ENCODE data around the gene NDUFAF3.

NDUFAF3 gene

GRCh38 chr3:49015072-49015471 lies 6.8 kb upstream of the NDUFAF3 start:
- in situ Hi-C loops (cut with HindIII; ENCODE audit: low sequenced_read_pairs) = no loop called here
- TF ChIP-seq, protein P1, sequence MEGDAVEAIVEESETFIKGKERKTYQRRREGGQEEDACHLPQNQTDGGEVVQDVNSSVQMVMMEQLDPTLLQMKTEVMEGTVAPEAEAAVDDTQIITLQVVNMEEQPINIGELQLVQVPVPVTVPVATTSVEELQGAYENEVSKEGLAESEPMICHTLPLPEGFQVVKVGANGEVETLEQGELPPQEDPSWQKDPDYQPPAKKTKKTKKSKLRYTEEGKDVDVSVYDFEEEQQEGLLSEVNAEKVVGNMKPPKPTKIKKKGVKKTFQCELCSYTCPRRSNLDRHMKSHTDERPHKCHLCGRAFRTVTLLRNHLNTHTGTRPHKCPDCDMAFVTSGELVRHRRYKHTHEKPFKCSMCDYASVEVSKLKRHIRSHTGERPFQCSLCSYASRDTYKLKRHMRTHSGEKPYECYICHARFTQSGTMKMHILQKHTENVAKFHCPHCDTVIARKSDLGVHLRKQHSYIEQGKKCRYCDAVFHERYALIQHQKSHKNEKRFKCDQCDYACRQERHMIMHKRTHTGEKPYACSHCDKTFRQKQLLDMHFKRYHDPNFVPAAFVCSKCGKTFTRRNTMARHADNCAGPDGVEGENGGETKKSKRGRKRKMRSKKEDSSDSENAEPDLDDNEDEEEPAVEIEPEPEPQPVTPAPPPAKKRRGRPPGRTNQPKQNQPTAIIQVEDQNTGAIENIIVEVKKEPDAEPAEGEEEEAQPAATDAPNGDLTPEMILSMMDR (IDR thresholded peaks at IDR 0.05; ENCODE audit: low read depth, low read length) = no peak
- DNase-seq (ENCODE audit: low read depth, low spot score) = no peak
- no peak overlapping the region for H3K4me3 ChIP-seq (ENCODE audit: low read depth, low read length)

DNA sequence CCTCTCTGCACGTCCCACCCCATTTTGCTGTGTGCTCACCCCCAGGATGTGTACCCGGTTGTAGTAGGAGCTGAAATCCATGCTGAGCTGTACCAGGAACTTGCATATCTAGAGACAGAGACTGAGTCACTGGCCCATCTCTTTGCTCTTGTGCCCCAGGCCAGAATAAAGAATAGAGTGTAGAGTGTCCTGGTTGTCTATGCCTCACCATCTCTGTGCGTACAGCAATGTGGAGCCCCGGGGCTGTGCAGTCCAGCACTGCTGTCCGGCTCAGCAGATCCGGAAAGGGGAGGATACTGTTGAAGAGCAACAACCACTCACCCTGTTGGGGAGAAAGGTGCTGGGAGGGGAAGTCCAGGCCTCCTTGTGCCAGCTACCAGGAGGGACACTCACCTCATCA lies 6.2 kb upstream of the NDUFAF3 start:
- TF ChIP-seq, protein P1 (IDR thresholded peaks at IDR 0.05; ENCODE audit: low read depth, low read length) = no peak
- H3K4me3 ChIP-seq (ENCODE audit: low read depth, low read length) = no peak overlapping the region
- no peak for DNase-seq (ENCODE audit: low read depth, low spot score)
- in situ Hi-C loops (cut with HindIII; ENCODE audit: low sequenced_read_pairs) = no loop called here

- no peak for DNase-seq (ENCODE audit: low read depth, low spot score)
- H3K4me3 ChIP-seq (ENCODE audit: low read depth, low read length) = no peak overlapping the region
- in situ Hi-C loops (cut with HindIII; ENCODE audit: low sequenced_read_pairs) = no loop called here
- TF ChIP-seq, protein P1 (IDR thresholded peaks at IDR 0.05; ENCODE audit: low read depth, low read length) = no peak
Measured at GRCh38 chr3:49016414-49017228, 5.3 kb upstream of the NDUFAF3 start.

- peak overlapping the region; percentile 74 for H3K4me3 ChIP-seq (ENCODE audit: low read depth, low read length)
- TF ChIP-seq, protein P1 (IDR thresholded peaks at IDR 0.05; ENCODE audit: low read depth, low read length) = no peak
- in situ Hi-C loops (cut with HindIII; ENCODE audit: low sequenced_read_pairs) = no loop called here
- DNase-seq (ENCODE audit: low read depth, low spot score) = no peak
Measured at GRCh38 chr3:49017229-49017970, 4.5 kb upstream of the NDUFAF3 start.

GRCh38 chr3:49017971-49018706 lies 3.8 kb upstream of the NDUFAF3 start, which contains the start of gene DALRD3:
DALRD3 (minus strand) TSS chr3:49018580; CDS start chr3:49018564, 16 bp downstream.
- TF ChIP-seq, protein P1 (IDR thresholded peaks at IDR 0.05; ENCODE audit: low read depth, low read length) = no peak
- H3K4me3 ChIP-seq (ENCODE audit: low read depth, low read length) = peak within 1 kb of the TSS; percentile 74
- peak; percentile 55 for DNase-seq (ENCODE audit: low read depth, low spot score)
- in situ Hi-C loops (cut with HindIII; ENCODE audit: low sequenced_read_pairs) = no loop called here

- TF ChIP-seq, protein P1 (IDR thresholded peaks at IDR 0.05; ENCODE audit: low read depth, low read length) = no peak
- in situ Hi-C loops (cut with HindIII; ENCODE audit: low sequenced_read_pairs) = no loop called here
- no peak for DNase-seq (ENCODE audit: low read depth, low spot score)
- peak overlapping the region; percentile 74 for H3K4me3 ChIP-seq (ENCODE audit: low read depth, low read length)
Measured at GRCh38 chr3:49018707-49019006, 3.3 kb upstream of the NDUFAF3 start.

All from astrocyte of the spinal cord (primary cell).